ENCODE results near the gene MRPL41. TPM values are rescaled to one million over a fixed set of nuclear protein-coding genes. Genes with fewer than 3 reads are reported as not detected.

Gene MRPL41
- total and polyA plus RNA-seq, 2 experiments from 2014 or later, result 32.8 to 146 TPM

DNA sequence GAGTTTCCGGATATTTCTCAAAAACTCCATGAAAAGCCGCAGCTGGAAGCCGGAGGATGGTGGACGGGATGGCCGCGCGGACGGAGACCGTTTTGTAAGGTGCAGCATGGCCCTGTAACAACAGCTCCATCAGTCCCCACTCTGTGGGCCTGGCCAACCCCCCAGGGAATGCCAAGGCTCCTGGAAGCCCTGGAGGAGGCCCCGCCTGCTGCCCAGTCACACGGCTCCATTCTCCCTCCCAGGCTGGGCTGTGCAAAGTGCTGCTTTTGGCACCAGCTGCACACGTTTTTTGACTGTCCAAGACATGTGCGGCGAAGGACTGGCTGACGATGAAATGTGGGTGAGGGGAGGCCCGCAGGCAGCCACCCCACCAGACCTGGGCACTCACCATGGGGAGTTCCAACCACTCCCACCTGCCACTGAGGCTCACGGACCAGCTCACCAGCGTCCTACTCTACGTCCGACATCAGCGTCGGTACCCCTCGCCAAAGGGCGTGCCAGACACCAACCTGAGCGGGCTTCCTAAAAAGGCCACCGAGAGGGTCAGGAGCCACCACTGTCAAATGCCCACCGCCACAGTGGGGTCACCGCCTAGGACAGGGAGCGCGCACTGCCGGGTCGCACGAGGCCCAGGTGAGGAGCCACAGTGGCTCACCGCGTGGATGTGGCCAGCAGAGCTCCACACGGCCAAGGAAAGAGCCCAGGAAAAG, 28.8 kb upstream of the MRPL41 start:
- Mint-ChIP-seq H3K27me3 (ENCODE audit: insufficient read depth, low read depth, poor library complexity) (peaks cover 13% of the 10 kb centered on the region), H3K4me1 (no peaks in the 10 kb centered on the region), H3K36me3 (ENCODE audit: low read depth) (peaks cover 8% of the 10 kb centered on the region; the same call in 1 of the 3 replicates), H3K27ac (no peak overlapping the region), H3K9me3 (0 out of 3 replicates have a peak, but pooled peaks cover 3% of the 10 kb centered on the region), H3K4me3 (no peak overlapping the region)
- Histone ChIP-seq H3K9me2 (ENCODE audit: insufficient read depth) (no peaks in the 10 kb centered on the region), H3K4me1 (ENCODE audit: insufficient read depth) (no peaks in the 10 kb centered on the region), H3K36me3 (ENCODE audit: insufficient read depth) (no peaks in the 10 kb centered on the region), H3K27me3 (ENCODE audit: insufficient read depth) (no peaks in the 10 kb centered on the region), H2AFZ (no peak overlapping the region), H3K4me2 (no peak overlapping the region), H3K4me3 (no peak overlapping the region), H3F3A (replicated peaks; ENCODE audit: low read depth) (no peaks in the 10 kb centered on the region), H3K79me2 (replicated peaks; ENCODE audit: insufficient read depth) (no peaks in the 10 kb centered on the region), H4K20me1 (replicated peaks; ENCODE audit: insufficient read depth) (no peaks in the 10 kb centered on the region), H3K27ac (ENCODE audit: low read depth) (no peak overlapping the region)
- DNase-seq (ENCODE audit: low spot score) (no peak), ATAC-seq (no peak)
- TF ChIP-seq POLR2AphosphoS5 (IDR thresholded peaks at IDR 0.05; ENCODE audit: low read depth) (no peak), NANOG (IDR thresholded peaks at IDR 0.05; ENCODE audit: borderline replicate concordance) (no peak), JUNB (IDR thresholded peaks at IDR 0.05; ENCODE audit: unreplicated experiment) (no peak), EZH2 (IDR thresholded peaks at IDR 0.05; ENCODE audit: low read depth, unreplicated experiment) (no peak), EZH2phosphoT487 (IDR thresholded peaks at IDR 0.05; ENCODE audit: unreplicated experiment) (no peak), CREB1 (CRISPR knock-in tag; IDR thresholded peaks at IDR 0.05; ENCODE audit: low read depth) (no peak), STAT1 (IDR thresholded peaks at IDR 0.05; ENCODE audit: unreplicated experiment) (no peak), ZNF114 (CRISPR knock-in tag; IDR thresholded peaks at IDR 0.05) (no peak), ZNF331 (CRISPR knock-in tag; IDR thresholded peaks at IDR 0.05; ENCODE audit: low read depth) (no peak)
- TF ChIP-seq, protein P1, sequence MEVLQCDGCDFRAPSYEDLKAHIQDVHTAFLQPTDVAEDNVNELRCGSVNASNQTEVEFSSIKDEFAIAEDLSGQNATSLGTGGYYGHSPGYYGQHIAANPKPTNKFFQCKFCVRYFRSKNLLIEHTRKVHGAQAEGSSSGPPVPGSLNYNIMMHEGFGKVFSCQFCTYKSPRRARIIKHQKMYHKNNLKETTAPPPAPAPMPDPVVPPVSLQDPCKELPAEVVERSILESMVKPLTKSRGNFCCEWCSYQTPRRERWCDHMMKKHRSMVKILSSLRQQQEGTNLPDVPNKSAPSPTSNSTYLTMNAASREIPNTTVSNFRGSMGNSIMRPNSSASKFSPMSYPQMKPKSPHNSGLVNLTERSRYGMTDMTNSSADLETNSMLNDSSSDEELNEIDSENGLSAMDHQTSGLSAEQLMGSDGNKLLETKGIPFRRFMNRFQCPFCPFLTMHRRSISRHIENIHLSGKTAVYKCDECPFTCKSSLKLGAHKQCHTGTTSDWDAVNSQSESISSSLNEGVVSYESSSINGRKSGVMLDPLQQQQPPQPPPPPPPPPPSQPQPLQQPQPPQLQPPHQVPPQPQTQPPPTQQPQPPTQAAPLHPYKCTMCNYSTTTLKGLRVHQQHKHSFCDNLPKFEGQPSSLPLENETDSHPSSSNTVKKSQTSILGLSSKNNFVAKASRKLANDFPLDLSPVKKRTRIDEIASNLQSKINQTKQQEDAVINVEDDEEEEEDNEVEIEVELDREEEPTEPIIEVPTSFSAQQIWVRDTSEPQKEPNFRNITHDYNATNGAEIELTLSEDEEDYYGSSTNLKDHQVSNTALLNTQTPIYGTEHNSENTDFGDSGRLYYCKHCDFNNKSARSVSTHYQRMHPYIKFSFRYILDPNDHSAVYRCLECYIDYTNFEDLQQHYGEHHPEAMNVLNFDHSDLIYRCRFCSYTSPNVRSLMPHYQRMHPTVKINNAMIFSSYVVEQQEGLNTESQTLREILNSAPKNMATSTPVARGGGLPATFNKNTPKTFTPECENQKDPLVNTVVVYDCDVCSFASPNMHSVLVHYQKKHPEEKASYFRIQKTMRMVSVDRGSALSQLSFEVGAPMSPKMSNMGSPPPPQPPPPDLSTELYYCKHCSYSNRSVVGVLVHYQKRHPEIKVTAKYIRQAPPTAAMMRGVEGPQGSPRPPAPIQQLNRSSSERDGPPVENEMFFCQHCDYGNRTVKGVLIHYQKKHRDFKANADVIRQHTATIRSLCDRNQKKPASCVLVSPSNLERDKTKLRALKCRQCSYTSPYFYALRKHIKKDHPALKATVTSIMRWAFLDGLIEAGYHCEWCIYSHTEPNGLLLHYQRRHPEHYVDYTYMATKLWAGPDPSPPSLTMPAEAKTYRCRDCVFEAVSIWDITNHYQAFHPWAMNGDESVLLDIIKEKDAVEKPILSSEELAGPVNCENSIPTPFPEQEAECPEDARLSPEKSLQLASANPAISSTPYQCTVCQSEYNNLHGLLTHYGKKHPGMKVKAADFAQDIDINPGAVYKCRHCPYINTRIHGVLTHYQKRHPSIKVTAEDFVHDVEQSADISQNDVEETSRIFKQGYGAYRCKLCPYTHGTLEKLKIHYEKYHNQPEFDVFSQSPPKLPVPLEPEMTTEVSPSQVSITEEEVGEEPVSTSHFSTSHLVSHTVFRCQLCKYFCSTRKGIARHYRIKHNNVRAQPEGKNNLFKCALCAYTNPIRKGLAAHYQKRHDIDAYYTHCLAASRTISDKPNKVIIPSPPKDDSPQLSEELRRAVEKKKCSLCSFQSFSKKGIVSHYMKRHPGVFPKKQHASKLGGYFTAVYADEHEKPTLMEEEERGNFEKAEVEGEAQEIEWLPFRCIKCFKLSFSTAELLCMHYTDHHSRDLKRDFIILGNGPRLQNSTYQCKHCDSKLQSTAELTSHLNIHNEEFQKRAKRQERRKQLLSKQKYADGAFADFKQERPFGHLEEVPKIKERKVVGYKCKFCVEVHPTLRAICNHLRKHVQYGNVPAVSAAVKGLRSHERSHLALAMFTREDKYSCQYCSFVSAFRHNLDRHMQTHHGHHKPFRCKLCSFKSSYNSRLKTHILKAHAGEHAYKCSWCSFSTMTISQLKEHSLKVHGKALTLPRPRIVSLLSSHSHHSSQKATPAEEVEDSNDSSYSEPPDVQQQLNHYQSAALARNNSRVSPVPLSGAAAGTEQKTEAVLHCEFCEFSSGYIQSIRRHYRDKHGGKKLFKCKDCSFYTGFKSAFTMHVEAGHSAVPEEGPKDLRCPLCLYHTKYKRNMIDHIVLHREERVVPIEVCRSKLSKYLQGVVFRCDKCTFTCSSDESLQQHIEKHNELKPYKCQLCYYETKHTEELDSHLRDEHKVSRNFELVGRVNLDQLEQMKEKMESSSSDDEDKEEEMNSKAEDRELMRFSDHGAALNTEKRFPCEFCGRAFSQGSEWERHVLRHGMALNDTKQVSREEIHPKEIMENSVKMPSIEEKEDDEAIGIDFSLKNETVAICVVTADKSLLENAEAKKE (CRISPR knock-in tag; IDR thresholded peaks at IDR 0.05), result no peak
- TF ChIP-seq, protein P2, sequence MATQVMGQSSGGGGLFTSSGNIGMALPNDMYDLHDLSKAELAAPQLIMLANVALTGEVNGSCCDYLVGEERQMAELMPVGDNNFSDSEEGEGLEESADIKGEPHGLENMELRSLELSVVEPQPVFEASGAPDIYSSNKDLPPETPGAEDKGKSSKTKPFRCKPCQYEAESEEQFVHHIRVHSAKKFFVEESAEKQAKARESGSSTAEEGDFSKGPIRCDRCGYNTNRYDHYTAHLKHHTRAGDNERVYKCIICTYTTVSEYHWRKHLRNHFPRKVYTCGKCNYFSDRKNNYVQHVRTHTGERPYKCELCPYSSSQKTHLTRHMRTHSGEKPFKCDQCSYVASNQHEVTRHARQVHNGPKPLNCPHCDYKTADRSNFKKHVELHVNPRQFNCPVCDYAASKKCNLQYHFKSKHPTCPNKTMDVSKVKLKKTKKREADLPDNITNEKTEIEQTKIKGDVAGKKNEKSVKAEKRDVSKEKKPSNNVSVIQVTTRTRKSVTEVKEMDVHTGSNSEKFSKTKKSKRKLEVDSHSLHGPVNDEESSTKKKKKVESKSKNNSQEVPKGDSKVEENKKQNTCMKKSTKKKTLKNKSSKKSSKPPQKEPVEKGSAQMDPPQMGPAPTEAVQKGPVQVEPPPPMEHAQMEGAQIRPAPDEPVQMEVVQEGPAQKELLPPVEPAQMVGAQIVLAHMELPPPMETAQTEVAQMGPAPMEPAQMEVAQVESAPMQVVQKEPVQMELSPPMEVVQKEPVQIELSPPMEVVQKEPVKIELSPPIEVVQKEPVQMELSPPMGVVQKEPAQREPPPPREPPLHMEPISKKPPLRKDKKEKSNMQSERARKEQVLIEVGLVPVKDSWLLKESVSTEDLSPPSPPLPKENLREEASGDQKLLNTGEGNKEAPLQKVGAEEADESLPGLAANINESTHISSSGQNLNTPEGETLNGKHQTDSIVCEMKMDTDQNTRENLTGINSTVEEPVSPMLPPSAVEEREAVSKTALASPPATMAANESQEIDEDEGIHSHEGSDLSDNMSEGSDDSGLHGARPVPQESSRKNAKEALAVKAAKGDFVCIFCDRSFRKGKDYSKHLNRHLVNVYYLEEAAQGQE (IDR thresholded peaks at IDR 0.05; ENCODE audit: unreplicated experiment), result no peak
- TF ChIP-seq, protein P3, sequence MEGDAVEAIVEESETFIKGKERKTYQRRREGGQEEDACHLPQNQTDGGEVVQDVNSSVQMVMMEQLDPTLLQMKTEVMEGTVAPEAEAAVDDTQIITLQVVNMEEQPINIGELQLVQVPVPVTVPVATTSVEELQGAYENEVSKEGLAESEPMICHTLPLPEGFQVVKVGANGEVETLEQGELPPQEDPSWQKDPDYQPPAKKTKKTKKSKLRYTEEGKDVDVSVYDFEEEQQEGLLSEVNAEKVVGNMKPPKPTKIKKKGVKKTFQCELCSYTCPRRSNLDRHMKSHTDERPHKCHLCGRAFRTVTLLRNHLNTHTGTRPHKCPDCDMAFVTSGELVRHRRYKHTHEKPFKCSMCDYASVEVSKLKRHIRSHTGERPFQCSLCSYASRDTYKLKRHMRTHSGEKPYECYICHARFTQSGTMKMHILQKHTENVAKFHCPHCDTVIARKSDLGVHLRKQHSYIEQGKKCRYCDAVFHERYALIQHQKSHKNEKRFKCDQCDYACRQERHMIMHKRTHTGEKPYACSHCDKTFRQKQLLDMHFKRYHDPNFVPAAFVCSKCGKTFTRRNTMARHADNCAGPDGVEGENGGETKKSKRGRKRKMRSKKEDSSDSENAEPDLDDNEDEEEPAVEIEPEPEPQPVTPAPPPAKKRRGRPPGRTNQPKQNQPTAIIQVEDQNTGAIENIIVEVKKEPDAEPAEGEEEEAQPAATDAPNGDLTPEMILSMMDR (conservative IDR thresholded peaks at IDR 0.05; ENCODE audit: low read depth in 2 of 2), result no peak
- TF ChIP-seq, protein P4, sequence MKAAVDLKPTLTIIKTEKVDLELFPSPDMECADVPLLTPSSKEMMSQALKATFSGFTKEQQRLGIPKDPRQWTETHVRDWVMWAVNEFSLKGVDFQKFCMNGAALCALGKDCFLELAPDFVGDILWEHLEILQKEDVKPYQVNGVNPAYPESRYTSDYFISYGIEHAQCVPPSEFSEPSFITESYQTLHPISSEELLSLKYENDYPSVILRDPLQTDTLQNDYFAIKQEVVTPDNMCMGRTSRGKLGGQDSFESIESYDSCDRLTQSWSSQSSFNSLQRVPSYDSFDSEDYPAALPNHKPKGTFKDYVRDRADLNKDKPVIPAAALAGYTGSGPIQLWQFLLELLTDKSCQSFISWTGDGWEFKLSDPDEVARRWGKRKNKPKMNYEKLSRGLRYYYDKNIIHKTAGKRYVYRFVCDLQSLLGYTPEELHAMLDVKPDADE (IDR thresholded peaks at IDR 0.05), result no peak
